ENCODE data around the gene TTBK1. TPM values are rescaled to one million over a fixed set of nuclear protein-coding genes. Genes with fewer than 3 reads are reported as not detected.
A peak's percentile ranks its signal among the peaks of the same experiment; 100 is the strongest.

The TTBK1 gene
- total RNA-seq, 2 experiments from 2014 or later, result 0.09 to 0.11 TPM

- ATAC-seq (no peak), DNase-seq (no peak)
- peak overlapping the region; percentile 74 for H3K4me3 Mint-ChIP-seq
- peaks cover 3% of the 10 kb centered on the region for H3K27me3 Mint-ChIP-seq
- no peak for TF ChIP-seq CTCF (IDR thresholded peaks at IDR 0.05)
- peaks cover 8% of the 10 kb centered on the region for H3K4me1 Mint-ChIP-seq (ENCODE audit: low read depth)
- intact Hi-C loops (cut with micrococcal nuclease), result no loop called here
- ChIA-PET CTCF (interaction anchor here (0.8 to 3.4 kb wide), 21 partner anchors 9 to 197 kb away, joined by 3 to 25 read pairs (median 6); partner anchors contain the start of gene SLC22A7), POLR2A (interaction anchor here (0.6 to 1.3 kb wide), 3 partner anchors 11 to 146 kb away, joined by 3 read pairs; partner anchors contain the start of gene DLK2)
- no peak overlapping the region for H3K27ac Mint-ChIP-seq
- no peaks in the 10 kb centered on the region for H3K36me3 Mint-ChIP-seq (ENCODE audit: low read depth)
- H3K9me3 Mint-ChIP-seq, result no peaks in the 10 kb centered on the region
Measured at GRCh38 chr6:43308990-43309477, 65.8 kb downstream of the TTBK1 start.

DNA sequence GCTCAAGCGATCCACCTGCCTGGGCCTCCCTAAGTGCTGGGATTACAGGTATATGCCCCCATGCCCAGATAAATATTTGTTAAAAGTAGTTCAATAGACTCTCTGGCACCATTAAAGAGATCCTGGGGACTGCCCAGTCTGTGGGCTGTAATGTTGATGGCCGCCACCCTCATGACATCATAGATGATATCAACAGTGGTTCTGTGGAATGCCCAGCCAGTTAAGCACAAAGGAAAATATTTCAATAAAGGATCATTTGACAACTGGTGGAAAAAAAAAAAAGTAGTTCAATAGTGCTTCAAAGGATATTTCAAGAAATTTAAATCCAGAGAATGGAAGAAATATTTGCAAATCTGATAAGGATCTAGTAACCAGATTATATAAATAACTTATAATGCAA is 66.9 kb downstream of the TTBK1 start:
- Mint-ChIP-seq H3K36me3 (ENCODE audit: low read depth) (no peaks in the 10 kb centered on the region), H3K4me1 (ENCODE audit: low read depth) (peaks cover 8% of the 10 kb centered on the region), H3K27me3 (peaks cover 3% of the 10 kb centered on the region), H3K27ac (no peak overlapping the region), H3K9me3 (no peaks in the 10 kb centered on the region), H3K4me3 (no peak overlapping the region)
- DNase-seq (no peak), ATAC-seq (no peak)
- TF ChIP-seq CTCF (IDR thresholded peaks at IDR 0.05), result no peak
- intact Hi-C loops (cut with micrococcal nuclease), result no loop called here
- ChIA-PET CTCF (interaction anchor here (1.4 to 3.4 kb wide), 4 partner anchors 12 to 196 kb away, joined by 4 to 25 read pairs (median 21); partner anchors contain the start of gene SLC22A7), POLR2A (interaction anchor here (1.2 kb wide), 1 partner anchor 10 kb away, joined by 3 read pairs; no protein-coding TSS in a partner anchor)

DNA sequence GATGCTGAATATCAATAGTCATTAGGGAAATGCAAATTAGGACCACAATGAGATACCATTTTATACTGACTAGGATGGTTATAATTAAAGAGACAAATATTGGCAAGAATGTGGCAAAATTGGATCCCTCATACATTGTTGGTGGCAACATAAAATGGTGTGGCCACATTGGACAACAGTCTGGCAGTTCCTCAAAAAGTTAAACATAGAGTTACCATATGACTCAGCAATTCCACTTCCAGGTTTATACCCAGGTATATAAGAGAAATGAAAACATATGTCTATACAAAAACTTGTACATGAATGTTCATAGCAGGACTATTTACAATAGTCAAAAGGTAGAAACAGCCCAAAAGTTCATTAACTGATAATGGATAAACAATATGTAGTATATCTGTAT is 67.3 kb downstream of the TTBK1 start:
- H3K27ac Mint-ChIP-seq, result no peak overlapping the region
- H3K9me3 Mint-ChIP-seq, result no peaks in the 10 kb centered on the region
- H3K36me3 Mint-ChIP-seq (ENCODE audit: low read depth), result no peaks in the 10 kb centered on the region
- no peak overlapping the region for H3K4me3 Mint-ChIP-seq
- intact Hi-C loops (cut with micrococcal nuclease), result no loop called here
- TF ChIP-seq CTCF (IDR thresholded peaks at IDR 0.05), result no peak
- H3K4me1 Mint-ChIP-seq (ENCODE audit: low read depth), result peaks cover 8% of the 10 kb centered on the region
- DNase-seq, result no peak
- no peak for ATAC-seq
- peaks cover 3% of the 10 kb centered on the region for H3K27me3 Mint-ChIP-seq
- POLR2A ChIA-PET, result no interaction called here
- CTCF ChIA-PET, result no interaction called here

DNA sequence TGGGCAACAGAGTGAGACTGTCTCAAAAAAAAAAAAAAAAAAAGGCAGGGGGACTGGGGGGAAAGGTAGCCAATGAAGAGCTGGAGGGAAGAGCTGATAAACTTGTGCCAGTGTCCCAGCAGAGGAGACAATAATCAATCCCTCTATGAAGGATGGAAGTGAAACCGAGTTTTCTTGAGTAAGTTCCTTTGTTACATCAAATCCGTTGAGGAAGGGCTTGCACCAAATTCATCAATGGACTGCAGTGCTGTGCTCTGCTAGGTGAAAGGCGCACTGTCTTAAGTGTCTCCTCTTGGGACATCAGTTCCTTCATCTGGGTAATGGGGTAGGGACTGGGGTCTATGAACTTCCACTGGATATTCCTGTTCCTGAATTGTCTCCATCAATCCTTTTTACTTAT is 68.4 kb downstream of the TTBK1 start:
- intact Hi-C loops (cut with micrococcal nuclease), result no loop called here
- Mint-ChIP-seq H3K27ac (no peak overlapping the region), H3K27me3 (peaks cover 3% of the 10 kb centered on the region), H3K4me1 (ENCODE audit: low read depth) (peaks cover 8% of the 10 kb centered on the region), H3K9me3 (no peaks in the 10 kb centered on the region), H3K4me3 (no peak overlapping the region), H3K36me3 (ENCODE audit: low read depth) (no peaks in the 10 kb centered on the region)
- ATAC-seq (no peak), DNase-seq (no peak)
- no peak for TF ChIP-seq CTCF (IDR thresholded peaks at IDR 0.05)
- ChIA-PET POLR2A (interaction anchor here (2.1 kb wide), 1 partner anchor 82 kb away, joined by 6 read pairs; the partner anchor contains the start of gene DNPH1), CTCF (no interaction called here)

DNA sequence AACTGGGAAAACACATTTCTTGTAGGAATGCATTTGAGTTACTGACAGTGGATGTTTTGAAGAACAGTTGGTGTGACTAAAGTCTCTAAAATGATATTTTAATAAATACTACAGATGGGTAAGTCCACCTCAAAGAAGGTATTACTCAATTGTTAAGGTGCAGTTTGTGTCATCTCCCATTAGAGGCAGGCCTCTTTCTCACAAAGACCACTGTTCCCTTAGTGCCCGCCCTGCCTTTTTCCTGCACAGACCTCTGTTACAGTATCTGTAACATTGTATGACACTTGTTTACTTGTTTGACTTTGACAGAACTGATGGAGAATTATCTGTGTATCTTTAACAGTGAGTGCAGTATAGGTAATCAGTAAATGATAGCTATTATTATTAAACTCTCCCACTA is 70.5 kb downstream of the TTBK1 start:
- ChIA-PET CTCF (interaction anchor here (1.0 to 1.5 kb wide), 3 partner anchors 11 to 84 kb away, joined by 3 to 4 read pairs (median 3); no protein-coding TSS in a partner anchor), POLR2A (no interaction called here)
- Mint-ChIP-seq H3K4me1 (ENCODE audit: low read depth) (peaks cover 6% of the 10 kb centered on the region), H3K27me3 (peaks cover 3% of the 10 kb centered on the region), H3K27ac (no peak overlapping the region), H3K9me3 (no peaks in the 10 kb centered on the region), H3K4me3 (no peak overlapping the region), H3K36me3 (ENCODE audit: low read depth) (no peaks in the 10 kb centered on the region)
- no peak for TF ChIP-seq CTCF (IDR thresholded peaks at IDR 0.05)
- DNase-seq, result no peak
- intact Hi-C loops (cut with micrococcal nuclease), result no loop called here
- no peak for ATAC-seq

Data from activated CD8-positive, alpha-beta T cell treated with anti-CD3 and anti-CD28 coated beads for 36 hours (primary cell).